Mucosa of stomach (tissue), 1 donor: ENCODE data around the gene NOL4L.

Experiments used
- H3K27me3 ChIP-seq: one replicate; pipeline ENCODE4 v1.7.0; 2013; ENCODE audit warnings: mild to moderate bottlenecking, low read length; ENCODE audit not compliant: control insufficient read depth, insufficient read depth
- H3K36me3 ChIP-seq: one replicate; pipeline ENCODE4 v1.7.0; 2013; ENCODE audit warnings: low read length; ENCODE audit not compliant: control insufficient read depth, insufficient read depth
- H3K4me1 ChIP-seq: one replicate; pipeline ENCODE4 v1.7.0; 2013; ENCODE audit warnings: mild to moderate bottlenecking, low read length; ENCODE audit not compliant: control insufficient read depth, insufficient read depth
- H3K4me3 ChIP-seq: one replicate; pipeline ENCODE4 v1.7.0; 2013; ENCODE audit warnings: low read length
- H3K9ac ChIP-seq: one replicate; pipeline ENCODE4 v1.7.0; 2013; ENCODE audit warnings: mild to moderate bottlenecking, low read length, moderate library complexity
- H3K9me3 ChIP-seq: one replicate; pipeline ENCODE4 v1.7.0; 2013; ENCODE audit warnings: mild to moderate bottlenecking, low read length, moderate library complexity; ENCODE audit not compliant: control insufficient read depth
- donor health status: Pancreatic carcinoma.

The NOL4L gene

DNA sequence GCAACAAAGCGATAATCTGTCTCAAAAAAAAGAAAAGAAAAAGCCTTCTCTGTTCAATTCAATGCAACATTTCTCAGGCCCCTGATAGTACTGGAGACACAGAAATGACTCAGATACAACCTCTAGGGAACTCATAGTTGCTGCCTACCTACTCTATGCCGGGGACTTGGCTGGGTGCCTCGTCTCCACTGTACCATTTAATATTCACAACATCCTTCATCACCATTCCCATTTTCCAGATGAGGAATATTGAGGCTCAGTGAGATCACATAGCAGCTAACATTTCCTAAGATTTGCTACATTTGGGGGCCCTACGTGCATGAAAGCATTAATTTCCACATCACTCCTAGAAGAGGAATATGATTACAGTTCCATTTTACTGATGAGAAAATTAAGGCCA lies 7.5 kb downstream of the NOL4L start:
- Histone ChIP-seq H3K4me3 (no peak overlapping the region), H3K4me1 (peaks cover 3% of the 10 kb centered on the region), H3K27me3 (peaks cover 18% of the 10 kb centered on the region), H3K9ac (no peak overlapping the region), H3K36me3 (no peaks in the 10 kb centered on the region), H3K9me3 (no peaks in the 10 kb centered on the region)

DNA sequence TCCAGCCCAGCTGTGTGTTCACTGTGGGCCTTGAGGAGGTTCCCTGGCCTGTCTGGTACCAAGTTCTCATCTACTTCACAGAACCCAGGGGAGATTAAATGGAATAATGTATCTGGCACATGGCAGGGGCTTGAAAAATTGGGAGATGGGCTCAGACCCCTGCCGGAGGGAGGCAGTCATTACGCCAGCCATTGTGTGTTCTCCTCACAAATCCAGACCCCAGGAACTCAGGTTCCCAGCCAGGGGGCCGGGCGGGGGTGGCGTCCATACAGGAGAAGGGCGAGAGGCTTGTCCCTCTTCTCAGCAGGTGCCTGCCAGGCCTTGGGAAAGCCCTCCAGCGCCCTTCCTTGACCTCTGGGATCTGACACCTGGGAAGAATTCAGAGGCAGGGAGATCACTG lies 8.1 kb downstream of the NOL4L start:
- Histone ChIP-seq H3K27me3 (peaks cover 16% of the 10 kb centered on the region), H3K9me3 (no peaks in the 10 kb centered on the region), H3K9ac (no peak overlapping the region)

DNA sequence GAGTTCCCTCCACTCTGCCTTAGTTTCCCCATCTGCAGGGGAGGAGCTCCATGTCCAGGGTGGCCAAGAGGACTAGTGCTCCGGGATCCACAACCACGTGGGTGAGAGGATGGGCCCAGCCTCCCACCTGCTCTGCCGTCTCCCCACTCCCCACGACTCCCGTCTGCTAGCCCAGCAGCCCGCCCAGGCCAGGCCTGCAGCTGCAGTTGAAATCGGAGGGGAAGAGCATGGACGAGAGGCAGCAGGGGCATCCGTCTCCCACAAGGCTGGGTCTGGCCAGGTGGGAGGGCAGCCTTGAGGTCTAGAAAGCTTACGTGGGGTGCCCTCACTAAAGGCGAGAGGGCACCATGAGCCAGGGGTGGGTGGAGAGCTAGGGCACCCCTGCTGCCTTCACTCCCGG lies 8.6 kb downstream of the NOL4L start:
- Histone ChIP-seq H3K9me3 (no peaks in the 10 kb centered on the region), H3K4me3 (no peak overlapping the region), H3K4me1 (peaks cover 3% of the 10 kb centered on the region), H3K27me3 (peaks cover 12% of the 10 kb centered on the region), H3K36me3 (no peaks in the 10 kb centered on the region), H3K9ac (no peak overlapping the region)

More for the DNA sequence above, 8.1 kb downstream of the NOL4L start:
- Histone ChIP-seq H3K4me1 (peaks cover 3% of the 10 kb centered on the region), H3K36me3 (no peaks in the 10 kb centered on the region), H3K4me3 (no peak overlapping the region)

DNA sequence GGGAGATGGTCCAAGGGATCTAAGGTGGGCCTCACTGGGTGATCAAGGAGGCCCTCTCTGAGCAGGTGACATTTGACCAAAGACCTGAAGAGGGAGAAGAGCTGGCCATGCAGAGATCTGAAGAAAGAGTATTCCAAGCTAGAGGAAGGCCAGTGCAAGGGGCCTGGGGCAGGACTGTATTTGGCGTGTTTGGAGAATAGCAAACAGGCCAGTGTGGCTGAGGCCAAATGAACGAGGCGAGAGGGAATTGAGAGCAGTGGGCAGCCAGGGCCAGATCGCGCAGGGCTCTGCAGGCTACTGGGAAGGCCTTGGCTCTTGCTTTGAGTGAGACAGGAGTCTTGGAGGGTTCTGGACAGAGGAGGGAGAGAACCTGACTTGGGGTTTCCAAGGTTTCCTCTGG lies 9.3 kb downstream of the NOL4L start:
- no peaks in the 10 kb centered on the region for H3K36me3 ChIP-seq
- no peak overlapping the region for H3K9ac ChIP-seq
- H3K4me1 ChIP-seq: peaks cover 3% of the 10 kb centered on the region
- H3K9me3 ChIP-seq: no peaks in the 10 kb centered on the region
- H3K27me3 ChIP-seq: peaks cover 12% of the 10 kb centered on the region
- no peak overlapping the region for H3K4me3 ChIP-seq

DNA sequence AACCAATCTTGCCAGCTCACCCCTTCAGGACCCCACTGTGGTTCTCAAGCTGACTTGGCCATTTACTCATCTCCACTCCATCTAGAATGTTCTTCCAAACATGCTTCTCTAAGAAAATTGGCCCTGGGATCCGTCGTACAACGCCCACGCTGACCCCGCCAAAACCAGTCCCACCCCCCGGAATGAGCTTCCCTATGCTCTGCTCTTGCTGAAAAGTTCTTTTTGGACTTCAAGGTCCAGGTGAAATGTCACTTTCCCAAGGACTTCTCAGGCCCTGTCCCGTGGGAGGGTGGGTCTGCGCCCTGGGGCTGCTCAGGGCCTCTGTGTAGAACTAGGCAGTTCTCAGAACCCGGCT lies 9.9 kb downstream of the NOL4L start:
- Histone ChIP-seq H3K36me3 (no peaks in the 10 kb centered on the region), H3K9ac (no peak overlapping the region), H3K4me3 (no peak overlapping the region), H3K27me3 (peaks cover 12% of the 10 kb centered on the region), H3K4me1 (peaks cover 3% of the 10 kb centered on the region), H3K9me3 (no peaks in the 10 kb centered on the region)

DNA sequence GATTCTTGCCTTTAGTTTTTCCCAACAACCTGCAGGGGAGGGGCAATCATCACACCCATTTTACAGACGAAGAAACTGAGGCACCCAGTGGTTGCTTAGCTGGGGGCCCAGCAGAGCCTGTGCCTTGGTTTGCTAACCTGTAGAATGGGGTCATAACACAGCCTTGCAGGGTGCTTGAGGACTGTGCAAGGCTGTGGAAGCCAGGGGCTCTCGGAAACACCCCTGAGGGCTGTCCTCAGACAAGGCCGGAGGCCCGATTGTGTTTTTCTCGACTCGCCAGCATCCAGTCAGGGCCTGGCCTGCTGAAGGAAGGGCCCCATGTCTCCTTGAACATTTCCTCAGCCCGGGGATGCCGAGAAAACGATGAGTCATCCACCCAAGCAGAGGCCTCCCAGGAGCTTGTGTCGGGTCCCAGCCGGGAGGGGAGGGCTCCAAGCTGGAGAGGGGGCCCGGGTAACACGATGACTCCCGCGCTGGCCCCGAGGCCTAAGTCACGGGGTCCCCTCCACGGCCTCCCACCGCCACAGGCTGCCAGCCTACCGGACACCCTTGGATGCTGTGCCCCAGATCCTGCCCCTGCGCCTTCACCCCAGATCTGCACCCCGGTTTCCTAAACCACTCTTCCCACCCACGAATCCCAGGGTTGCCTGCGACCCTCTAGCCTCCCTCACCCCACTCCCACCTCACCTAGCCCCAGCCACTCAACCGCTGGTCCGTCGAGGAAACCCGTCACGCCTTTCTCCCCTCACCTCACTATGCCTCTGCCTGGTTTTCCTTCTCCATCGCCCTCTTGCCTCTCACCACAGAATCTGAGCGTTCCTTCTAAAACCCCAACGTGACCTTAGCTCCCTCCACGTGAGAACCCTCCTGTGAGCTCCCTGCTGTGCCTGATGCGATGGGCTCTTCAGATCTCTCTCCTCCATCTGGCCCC lies 10.6 kb downstream of the NOL4L start:
- Histone ChIP-seq H3K9ac (no peak overlapping the region), H3K4me1 (peaks cover 3% of the 10 kb centered on the region), H3K9me3 (no peaks in the 10 kb centered on the region), H3K36me3 (no peaks in the 10 kb centered on the region), H3K27me3 (peaks cover 13% of the 10 kb centered on the region), H3K4me3 (no peak overlapping the region)

DNA sequence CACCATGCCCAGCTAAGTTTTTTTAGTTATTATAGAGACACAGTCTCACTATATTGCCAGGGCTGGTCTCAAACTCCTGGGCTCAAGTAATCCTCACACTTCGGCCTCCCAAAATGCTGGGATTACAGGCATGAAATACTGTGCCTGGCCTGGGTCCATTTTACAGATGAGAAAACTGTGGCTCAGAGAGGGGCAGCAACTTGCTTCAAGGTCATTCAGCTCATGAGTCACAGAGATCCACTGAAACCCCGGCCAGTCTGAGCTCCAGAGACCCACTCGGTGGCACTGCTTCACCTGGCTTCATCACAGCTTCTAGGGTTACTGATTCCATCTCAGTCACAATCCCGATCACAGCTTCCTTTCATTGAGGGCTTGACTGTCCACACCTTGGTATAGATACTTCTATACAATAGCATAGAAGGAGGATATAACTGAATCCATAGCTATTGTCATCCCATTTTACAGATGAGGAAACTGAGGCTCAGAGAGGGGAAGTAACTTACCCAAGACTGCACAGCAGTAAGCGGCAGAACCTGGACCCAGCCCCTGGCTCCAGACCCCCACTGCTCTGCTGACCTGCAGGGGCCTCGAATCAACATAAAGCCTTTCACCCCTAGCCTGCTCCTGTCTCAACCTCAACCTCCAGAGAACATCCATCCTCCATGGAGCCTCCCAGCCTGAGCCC lies 11.8 kb downstream of the NOL4L start:
- H3K4me3 ChIP-seq: no peak overlapping the region
- H3K9me3 ChIP-seq: no peaks in the 10 kb centered on the region
- H3K9ac ChIP-seq: no peak overlapping the region
- H3K4me1 ChIP-seq: peaks cover 3% of the 10 kb centered on the region
- H3K27me3 ChIP-seq: peaks cover 16% of the 10 kb centered on the region
- H3K36me3 ChIP-seq: no peaks in the 10 kb centered on the region

DNA sequence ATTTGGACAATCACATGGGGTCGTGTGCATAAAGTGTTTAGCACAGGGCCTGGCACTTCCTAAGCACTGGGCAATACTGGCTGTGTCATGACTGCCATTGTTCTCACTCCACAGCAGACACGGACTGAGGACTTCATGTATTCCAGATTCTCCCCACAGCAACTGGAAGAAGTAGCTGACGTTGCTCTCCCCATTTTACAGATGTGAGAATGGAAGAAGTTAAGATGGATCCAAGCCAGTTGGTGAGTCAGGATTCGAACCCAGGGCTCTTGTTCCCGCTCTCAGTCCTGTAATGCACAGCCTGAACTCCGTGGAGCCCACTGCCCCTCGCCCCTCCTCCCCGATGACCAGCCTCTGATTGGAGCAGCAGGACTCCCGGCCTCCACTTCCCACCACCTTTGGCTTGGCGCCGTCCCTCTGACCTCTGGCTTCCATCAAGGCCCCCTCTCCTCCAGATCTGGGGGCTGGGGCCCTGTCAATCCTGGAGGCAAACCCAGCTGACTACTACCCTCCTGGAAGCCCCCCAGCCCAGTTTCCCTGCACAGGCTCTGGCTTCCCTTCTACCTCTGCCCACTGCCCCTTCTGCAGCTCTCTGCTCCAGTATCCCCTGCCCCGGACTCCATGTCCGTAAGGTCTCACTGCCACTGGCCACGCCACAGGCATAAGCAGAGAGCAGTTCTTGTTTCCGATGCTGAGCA lies 12.7 kb downstream of the NOL4L start:
- peaks cover 16% of the 10 kb centered on the region for H3K27me3 ChIP-seq
- no peaks in the 10 kb centered on the region for H3K36me3 ChIP-seq
- H3K9me3 ChIP-seq: no peaks in the 10 kb centered on the region
- H3K4me1 ChIP-seq: peaks cover 3% of the 10 kb centered on the region
- no peak overlapping the region for H3K4me3 ChIP-seq
- H3K9ac ChIP-seq: no peak overlapping the region

DNA sequence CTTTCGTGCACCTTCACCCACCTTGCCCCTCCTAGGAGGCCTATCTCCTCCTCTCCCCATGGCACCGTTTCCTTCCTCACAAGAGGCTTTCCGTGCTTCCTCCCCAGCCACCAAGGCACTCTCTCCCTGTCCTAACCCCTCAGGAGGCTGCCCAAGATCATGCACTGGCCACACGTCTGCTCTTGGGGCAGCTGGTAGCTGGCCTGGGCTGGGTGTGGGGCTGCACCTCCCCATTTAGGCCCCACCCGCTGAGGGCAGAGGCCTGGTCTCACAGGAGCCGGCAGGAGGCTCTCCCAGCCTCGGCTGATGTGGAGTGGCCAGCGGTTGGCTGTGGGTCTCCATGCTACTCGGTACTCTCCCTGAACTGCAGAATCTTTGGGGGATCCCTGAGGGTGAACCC lies 13.6 kb downstream of the NOL4L start:
- Histone ChIP-seq H3K9me3 (no peaks in the 10 kb centered on the region), H3K4me1 (peaks cover 3% of the 10 kb centered on the region), H3K36me3 (no peaks in the 10 kb centered on the region), H3K27me3 (peaks cover 16% of the 10 kb centered on the region), H3K9ac (no peak overlapping the region), H3K4me3 (no peak overlapping the region)

DNA sequence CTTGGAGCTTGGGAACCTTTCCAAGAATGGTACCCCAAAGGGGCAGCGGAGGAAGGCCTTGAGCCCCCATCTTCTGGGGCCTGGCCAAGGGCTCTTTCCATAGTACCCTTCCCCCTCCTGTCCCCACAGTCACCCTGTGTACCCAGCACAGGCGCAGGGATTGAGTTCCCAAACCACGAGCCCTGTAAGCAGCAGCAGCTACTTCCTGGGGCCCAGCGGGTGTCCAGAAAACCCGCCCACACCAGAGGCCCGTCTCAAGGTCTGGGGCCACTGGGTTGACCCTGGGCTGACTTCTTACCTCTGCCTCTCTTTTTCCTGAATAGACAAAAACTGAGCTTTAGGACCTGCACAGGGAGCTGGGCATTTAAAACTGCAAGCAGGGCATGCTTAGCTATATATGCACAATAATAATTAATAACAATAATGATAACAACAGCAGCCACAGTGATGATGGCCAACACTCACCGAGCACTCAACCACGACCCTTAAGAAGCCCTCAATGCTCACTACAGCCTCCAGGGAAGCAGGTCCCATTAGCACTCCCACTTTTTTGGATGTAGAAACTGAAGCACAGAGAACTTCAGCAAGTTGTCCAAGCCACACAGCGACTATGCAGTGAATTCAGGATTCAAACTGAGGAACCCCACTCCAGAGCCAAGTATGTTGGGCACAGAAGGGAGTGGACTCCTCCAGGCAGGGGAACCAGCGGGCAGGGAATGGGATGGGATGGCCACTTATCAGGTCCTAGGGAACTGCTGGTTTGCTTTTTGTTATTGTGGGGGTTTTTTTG lies 14.5 kb downstream of the NOL4L start:
- H3K36me3 ChIP-seq: no peaks in the 10 kb centered on the region
- H3K4me3 ChIP-seq: no peak overlapping the region
- H3K9me3 ChIP-seq: no peaks in the 10 kb centered on the region
- peaks cover 3% of the 10 kb centered on the region for H3K4me1 ChIP-seq
- no peak overlapping the region for H3K9ac ChIP-seq
- peaks cover 16% of the 10 kb centered on the region for H3K27me3 ChIP-seq

DNA sequence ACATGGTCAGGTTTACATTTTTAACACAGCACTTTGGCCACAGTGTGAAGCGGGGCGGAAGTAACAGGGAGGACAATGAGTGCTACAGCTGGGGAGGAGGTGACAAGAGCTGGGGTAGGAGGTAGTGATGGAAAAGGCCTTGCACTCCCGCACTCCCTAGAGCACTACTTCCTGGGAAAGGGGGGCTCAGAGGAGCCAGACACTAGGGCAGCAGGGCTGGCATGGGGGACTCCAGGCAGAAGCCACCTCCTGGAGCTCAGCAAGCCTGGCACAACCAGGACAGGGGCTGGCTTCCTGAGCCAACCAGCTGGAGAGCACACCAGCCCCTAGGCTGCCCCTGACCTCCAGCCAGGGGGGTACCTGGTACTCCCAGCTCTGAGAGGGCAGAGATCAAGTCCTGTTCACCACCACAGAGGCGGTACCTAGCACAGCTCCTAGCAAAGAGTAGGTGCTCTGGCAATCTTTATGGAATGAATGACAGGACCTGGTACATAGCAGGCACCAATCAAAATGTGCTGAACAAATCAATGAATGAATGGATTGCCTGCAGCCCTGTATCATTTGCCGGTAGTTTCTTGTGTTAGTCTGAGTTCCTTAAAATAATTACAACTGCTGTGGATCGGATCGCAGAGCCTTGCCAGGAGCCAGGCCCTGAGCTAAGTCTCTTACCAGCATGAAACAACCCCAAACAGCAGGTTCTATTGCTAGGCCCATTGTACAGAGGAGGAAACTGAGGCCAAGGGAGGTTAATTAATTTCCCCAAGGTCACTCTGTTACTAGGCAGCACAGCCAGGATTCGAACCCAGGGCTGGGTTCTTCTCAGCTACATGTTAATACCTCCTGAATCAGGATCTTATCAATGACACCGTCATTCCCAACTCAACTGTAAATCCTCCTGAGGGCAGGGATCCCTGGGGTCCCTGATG lies 15.5 kb downstream of the NOL4L start:
- H3K4me3 ChIP-seq: no peak overlapping the region
- H3K27me3 ChIP-seq: peaks cover 11% of the 10 kb centered on the region
- no peaks in the 10 kb centered on the region for H3K4me1 ChIP-seq
- H3K9me3 ChIP-seq: no peaks in the 10 kb centered on the region
- H3K9ac ChIP-seq: no peak overlapping the region
- H3K36me3 ChIP-seq: no peaks in the 10 kb centered on the region
